Dermis blood vessel endothelial cell (primary cell): ENCODE measurements around the gene MYL7. TPM values are rescaled to one million over a fixed set of nuclear protein-coding genes. Genes with fewer than 3 reads are reported as not detected.
"Not testable (repeated sequence)": the region's sequence is repeated elsewhere in the genome, so short reads cannot be mapped to it uniquely, and the experiment has no call there.

Source experiments
- DNase-seq: peaks from one replicate; pipeline ENCODE4 v3.0.0; 2010
- total RNA-seq: library from RNA; depleted of rRNA; stranded (reverse); fragments of >200 nt; gene quantifications from 2 replicates; pipeline ENCODE4 v1.2.3, GENCODE V29; 2014

The MYL7 gene
- total RNA-seq, 1 donor from 2014 or later: not detected

DNA sequence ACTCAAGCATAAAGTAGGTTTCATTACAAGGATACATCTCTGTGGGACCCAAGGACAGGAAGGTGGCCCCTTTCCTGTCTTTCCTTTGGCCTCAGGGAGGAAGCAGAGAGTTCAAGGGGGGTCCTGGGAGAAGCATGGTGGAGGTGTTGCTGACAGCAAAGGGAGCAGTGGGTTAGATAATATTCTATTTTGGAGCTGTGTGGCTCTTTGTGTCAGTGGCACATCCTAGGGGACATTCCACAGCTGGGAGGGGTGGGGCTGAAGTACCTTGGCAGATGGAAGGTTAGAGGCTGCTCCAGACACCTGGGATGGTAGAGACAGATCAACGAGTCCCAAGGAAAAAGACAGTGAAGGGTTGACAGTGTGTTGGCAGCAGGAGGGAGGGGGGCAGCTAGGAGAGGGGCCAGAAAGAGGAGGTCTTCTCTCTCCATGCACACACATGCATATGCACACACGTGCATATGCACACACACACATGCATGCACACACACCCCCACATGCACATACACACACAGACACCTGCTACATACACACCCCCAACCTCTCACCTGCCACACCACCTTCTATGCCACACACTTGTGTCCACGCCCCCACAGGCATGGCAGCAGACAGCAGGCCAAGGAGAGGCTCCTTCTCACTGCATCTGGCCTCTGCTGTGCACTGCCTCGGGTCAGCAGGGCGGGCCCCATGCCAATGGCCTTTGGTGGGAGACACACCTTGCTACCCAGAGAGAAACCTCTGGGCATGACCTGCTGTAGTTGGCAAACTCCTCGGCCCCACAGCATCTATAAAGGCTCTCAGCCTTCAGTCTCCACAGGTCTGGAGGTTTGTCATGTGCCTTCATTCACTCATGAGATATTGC is 12.2 kb downstream of the MYL7 start:
- DNase-seq: no peak

DNA sequence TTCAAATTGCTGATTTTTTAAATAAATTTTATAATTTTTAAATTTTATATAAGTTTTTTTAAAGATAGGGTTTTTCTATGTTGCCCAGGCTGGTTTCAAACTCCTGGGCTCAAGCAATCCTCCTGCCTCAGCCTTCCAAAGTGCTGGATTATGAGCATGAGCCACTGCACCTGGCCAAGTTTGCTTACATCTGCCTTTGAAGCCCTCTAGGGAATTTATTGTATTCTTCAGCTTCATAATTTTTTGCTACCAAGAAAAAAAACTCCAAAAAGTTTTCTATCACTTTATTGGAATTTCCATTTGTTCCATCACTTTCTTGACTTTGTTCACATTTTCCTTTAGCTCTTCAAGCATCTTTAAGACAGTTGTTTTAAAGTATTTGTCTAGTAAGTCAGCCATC is 14.0 kb downstream of the MYL7 start:
- no peak for DNase-seq

DNA sequence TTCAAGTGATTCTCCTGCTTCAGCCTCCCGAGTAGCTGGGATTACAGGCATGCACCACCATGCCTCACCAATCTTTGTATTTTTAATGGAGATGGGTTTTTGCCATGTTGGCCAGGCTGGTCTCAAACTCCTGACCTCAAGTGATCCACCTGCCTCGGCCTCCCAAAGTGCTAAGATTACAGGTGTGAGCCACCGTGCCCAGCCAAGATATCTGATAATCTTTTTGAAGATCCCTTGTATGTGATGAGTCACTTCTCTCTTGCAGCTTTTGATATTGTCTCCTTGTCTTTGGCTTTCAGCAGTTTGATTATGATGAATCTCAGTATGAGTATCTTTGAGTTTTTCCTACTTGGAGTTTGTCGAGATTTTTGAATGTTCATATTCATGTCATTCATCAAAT is 14.6 kb downstream of the MYL7 start:
- not testable (repeated sequence) for DNase-seq

DNA sequence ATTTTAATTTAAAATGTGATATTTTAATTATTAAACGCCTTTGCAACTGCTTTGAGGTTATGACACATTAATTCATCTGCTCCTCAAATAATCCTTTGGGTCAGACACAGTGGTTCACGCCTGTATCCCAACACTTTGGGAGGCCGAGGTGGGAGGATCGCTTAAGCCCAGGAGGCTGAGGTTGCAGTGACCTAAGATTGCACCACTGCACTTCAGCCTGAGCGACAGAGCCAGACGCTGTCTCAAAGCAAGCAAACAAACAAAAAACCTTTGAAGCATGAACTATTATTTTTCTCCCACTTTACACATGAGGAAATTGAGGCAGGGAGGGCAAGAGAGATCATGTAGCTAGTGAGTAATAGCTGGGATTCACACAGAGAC is 16.3 kb downstream of the MYL7 start:
- no peak for DNase-seq

DNA sequence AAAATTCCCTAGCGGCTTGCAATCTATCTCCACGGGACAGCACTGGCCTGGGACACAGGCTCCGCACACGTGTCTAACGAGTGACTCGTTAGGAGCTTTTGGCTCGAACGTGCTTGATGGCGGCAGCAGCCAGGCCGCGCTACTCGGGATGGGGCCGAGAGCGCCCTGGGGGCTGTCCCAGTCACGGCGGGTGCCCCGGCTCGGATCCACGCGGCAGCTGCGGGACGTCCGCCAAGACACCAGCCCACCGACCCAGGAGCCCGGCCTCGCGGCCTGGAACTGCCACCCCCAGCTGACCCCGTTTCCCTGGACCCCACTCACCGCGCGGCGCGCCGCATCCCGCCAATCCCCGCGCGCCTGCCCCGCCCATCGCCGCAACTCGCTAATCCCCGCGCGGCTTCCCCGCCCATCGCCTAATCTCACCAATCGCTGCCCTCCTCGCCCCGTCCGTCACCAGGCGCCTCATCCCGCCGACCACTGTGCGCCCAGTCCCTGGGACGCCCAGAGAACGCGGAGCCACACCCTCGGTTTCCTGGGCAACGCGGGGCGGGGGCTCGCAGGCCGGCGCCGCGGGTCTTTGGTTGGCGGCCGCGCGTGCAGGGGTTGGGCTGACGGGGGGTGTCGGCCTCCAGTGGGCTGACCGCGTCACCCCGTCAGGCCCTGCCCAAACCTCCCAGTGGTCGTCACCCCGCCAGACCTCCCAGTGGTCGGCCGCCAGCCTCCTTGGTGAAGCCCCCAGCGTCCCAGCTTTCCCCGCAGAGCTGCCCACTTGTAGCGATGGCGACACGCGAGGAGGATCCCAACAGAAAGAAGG is 17.7 kb downstream of the MYL7 start, which contains the start of gene POLD2:
TSS of gene POLD2 (minus strand) at position 359 of the 814 bp plus-strand sequence. CDS start 1,495 bp downstream, outside the sequence.
- DNase-seq: peak; percentile 98

DNA sequence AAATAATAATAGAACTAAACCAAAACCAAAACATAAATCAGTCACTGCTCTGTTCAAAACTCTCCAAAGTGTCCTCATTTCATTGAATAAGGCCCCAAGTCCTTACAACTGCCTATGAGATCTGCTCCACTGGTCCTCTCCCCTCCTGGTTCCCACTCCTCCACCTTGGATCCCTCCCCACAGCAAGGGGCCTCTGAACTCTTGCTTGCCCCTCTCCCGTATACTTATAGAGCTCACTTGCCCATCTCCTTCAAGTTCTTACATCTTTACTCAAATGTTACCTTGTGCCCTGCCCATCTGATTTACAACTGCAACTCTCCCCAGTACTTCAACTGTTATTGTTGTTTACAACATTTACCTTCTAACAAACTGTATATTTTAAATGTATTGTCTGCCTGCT is 18.6 kb downstream of the MYL7 start:
- no peak for DNase-seq

DNA sequence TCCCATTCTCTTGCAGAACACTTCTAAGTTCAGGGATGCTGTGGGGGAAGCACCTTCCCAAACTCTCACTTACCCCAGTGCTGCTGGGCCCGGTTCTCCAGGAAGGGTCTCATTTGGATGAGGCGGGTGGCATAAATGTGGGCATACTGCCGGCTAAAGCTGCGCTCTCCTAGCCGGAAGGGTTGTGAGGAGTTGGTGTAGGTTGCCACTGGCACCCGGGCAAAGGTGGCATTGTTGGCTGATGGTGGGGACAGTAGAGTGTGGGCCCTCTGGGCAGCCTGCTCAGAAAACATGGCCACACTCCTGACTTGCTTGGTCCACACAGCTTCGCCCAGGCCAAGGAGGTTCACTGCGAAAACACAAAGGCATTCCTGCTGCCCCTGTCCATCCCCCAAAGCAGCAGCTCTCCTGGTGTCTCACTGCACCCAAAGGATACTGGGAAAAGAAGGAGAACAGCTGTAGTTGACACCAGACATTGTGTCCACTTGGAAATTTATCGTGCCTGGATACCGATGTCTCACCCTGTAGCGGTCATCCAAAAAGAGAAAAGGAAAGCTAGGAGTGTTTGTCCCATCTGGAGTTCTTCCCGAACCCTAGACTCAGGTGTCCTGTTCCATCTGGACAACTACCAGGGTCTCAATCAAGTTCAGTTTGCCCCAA is 19.2 kb downstream of the MYL7 start:
- DNase-seq: no peak

DNA sequence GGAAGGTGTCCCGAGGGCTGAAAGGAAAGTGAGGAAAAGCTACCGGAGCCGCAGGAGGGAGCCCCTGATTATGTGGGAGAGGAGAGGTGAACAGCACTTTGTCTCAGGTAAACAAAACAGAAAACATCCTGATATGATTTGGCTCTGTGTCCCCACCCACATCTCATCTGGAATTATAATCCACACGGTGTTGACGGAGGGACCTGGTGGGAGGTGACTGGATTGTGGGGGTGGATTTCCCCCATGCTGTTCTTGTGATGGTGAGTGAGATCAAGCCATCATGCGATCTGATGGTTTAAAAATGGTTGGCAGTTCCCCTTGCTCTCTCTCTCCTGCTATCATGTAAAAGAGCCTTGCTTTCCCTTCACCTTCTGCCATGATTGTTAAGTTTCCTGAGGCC is 20.7 kb downstream of the MYL7 start:
- no peak for DNase-seq

DNA sequence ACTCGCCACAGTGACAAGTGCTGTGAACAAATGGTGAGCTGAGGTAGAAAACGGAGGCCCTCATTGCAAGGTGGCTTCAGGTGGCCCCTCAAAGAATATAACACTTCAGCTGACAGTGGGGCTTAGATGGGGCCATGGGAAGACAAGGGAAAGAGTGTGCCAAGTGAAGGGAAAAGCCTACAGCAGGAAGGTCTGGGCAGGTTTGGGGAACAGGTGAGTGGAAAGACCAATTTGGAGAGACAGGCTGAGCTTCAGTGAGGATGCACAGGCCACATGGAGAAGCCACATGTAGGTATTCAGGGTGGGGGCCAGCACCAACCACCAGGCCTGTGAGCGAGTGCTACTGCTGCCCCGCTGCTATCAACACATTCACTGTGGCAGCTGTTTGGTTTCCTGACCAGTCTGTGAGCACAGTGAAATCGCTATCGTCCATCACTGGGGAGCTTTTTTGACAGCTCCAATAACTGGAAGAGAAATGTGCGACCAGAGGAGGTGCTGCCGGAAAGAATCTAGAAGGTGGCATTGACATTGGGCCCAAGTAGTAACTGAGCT is 21.2 kb downstream of the MYL7 start:
- DNase-seq: no peak

DNA sequence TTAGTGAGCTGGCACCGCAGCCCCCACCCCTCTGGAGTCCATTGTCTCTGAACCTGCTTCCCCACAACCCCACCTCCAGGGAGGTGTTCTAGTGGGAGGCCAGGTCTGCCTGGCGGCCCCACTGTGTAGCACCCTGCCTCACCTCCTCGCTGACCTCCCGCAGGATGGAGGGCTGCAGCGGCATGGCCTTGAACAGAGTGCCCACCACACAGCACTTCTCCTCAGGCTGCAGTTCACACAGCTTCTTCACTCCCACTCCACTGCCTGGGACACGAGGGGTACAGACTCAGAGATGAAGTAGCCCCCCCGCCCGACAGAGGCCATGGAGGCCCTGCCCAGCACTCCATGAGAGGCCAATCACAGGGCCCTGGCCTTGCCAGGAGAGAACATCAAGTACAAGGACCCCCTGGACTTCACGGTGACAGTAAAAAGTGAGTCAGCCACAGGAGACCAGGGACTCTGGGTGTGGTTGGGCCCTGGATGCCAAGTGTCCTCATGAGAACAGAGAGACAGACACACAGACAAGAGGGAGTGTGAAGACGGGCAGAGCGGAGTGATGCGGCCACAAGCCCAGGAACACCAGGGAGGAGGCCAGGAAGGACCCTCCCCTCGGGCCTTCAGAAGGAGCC is 23.2 kb downstream of the MYL7 start:
- DNase-seq: no peak

DNA sequence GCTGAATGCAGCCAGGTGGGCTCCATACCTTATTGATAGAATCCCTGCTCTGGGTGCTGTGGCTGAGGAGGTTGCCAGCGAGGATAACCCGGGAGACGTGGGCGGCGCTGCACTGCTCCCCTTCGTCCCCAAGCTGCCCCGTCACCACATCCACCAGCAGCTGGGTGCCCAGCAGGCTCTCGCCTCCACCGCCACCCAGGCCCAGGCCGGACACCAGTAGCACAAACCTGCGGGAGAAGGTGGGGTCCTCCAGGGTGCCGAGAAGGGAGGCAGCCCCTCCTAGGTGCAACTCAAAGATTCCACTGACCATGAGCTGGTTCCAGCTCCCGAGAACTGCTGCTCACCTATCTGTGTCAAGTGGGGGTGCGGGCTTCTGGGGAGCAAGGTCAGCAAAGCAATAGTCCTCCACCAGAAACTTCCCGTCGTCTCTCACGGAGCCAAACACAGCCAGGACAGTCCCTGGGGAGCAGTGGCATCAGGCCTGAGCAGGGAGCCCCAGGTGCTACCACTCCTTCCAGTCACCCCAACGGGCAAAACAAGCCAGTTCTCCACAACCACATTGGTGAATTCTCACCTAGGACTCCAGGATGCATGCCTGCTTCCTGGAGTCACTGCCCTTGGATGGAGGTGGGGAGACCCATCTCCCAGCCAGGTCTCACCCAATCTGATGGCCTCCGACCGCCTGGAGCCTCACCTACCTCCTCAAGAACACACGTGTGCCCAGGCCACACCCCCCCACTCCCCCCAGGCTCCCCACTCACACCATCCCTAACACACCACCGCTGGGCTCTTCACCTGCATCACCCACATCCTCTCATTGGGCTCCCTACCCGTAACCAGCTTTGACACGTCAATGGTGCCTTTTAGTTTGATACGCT is 24.1 kb downstream of the MYL7 start:
- DNase-seq: no peak

DNA sequence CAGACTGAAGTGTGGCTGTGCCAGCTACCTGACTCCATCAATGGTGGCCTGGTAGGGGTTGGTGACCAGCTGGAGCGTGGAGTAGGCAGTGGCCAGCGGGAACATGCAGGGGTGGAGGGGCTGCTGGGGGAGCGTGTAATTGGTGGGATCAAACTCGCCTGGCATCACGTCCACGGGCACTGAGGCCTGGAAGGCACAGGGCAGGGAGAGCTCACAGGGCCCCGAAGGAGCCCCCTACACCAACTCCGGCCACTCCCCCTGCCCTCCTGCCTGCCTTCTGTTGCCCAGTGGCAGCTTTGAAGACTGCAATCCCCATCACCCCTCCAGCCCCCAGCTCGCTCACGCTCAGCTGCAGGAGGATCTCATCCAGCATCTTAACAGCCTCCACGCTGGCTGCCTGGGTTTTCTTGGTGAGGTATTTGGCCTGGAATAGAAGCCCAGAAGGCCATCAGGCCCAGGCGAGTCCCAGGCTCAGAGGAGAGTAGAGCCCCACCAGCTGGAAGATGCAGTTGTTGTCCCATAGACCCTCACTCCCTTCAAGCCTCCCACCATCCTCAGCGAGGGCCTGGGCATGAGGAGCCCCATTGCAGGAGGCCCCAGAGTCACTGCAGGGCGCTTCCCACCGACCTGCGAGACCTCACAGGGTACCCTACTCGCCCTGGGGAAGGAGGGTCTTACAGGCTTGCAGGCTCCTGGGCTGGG is 24.9 kb downstream of the MYL7 start:
- DNase-seq: no peak

DNA sequence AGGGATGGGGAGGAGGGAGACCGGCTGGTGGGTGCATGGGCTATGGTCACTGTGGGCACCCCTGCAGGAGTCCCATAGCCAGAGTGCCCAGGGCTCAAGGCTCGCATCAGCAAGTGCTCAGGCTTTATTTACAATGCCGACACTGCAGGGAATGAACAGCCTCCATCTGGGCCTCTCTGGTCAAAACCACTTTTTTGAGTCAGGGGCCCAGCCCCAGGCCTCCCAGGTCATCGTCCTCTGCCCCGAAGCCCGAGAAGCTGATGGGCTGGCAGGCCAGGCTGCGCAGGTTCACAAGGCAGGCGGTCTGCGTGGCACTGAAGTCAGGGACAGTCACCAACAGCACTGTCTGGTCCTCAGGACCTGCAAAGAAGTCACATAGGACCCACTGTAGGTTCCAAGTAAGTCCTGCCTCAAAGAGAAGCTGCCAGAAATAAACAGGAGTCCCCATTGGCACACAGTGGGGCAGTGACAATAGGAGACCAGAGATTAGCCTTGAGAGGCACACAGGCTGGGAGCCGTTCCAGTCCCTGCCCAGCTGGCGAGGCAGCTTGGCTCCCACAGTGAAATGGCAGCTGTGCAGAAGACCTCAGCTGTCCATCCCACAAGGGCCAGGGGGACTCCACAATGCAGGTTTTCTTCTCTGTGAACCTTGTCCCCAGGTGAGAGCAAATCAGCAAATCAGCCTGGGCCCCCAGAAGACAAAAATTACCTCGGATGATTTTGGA is 26.4 kb downstream of the MYL7 start:
- no peak for DNase-seq

DNA sequence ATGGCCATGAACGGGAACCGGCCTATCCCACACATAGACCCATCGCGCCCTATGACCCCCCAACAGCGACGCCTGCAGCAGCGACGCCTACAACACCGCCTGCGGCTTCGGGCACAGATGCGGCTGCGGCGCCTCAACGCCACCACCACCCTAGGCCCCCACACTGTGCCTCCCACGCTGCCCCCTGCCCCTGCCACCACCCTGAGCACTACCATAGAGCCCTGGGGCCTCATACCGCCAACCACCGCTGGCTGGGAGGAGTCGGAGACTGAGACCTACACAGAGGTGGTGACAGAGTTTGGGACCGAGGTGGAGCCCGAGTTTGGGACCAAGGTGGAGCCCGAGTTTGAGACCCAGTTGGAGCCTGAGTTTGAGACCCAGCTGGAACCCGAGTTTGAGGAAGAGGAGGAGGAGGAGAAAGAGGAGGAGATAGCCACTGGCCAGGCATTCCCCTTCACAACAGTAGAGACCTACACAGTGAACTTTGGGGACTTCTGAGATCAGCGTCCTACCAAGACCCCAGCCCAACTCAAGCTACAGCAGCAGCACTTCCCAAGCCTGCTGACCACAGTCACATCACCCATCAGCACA is 27.3 kb downstream of the MYL7 start:
- DNase-seq: no peak

DNA sequence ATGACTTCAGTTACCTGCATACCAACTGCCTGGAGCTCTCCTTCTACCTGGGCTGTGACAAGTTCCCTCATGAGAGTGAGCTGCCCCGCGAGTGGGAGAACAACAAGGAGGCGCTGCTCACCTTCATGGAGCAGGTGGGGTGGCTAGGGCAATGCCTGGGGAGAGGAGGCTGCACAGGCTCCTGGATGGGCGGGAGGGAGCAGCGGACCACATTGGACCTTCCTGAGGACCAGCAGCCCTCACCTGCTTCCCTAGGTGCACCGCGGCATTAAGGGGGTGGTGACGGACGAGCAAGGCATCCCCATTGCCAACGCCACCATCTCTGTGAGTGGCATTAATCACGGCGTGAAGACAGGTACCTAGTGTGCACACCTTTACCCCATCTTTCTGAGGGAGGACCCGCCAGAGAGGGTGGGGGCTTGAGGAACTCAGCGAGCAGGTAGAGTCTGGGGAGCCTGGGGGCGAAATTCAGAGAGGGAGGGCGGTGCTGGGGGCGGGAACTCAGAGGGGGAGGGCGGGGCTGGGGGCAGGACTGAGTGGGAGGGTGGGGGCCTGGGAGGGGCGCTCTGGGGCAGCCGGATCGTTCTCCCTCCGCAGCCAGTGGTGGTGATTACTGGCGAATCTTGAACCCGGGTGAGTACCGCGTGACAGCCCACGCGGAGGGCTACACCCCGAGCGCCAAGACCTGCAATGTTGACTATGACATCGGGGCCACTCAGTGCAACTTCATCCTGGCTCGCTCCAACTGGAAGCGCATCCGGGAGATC is 28.0 kb downstream of the MYL7 start:
- no peak for DNase-seq

DNA sequence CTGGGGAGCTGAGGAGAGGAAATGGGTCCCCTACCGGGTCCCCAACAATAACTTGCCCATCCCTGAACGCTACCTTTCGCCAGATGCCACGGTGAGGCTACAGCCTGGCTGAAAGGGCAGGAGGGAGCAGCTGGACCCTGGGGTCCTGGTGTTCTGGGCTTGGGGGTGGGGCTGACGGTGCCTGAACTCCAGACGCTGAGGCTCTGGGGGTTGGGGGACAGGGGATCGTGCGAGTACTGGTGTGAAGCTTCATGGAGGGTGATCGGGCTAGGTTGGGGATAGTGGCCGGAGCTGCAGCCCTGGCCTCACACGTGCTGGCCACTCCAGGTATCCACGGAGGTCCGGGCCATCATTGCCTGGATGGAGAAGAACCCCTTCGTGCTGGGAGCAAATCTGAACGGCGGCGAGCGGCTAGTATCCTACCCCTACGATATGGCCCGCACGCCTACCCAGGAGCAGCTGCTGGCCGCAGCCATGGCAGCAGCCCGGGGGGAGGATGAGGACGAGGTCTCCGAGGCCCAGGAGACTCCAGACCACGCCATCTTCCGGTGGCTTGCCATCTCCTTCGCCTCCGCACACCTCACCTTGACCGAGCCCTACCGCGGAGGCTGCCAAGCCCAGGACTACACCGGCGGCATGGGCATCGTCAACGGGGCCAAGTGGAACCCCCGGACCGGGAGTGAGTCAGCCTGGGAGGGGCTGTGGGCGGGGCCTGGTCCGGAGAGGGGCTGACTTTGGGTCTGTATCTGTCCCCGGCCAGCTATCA is 28.7 kb downstream of the MYL7 start:
- no peak for DNase-seq

DNA sequence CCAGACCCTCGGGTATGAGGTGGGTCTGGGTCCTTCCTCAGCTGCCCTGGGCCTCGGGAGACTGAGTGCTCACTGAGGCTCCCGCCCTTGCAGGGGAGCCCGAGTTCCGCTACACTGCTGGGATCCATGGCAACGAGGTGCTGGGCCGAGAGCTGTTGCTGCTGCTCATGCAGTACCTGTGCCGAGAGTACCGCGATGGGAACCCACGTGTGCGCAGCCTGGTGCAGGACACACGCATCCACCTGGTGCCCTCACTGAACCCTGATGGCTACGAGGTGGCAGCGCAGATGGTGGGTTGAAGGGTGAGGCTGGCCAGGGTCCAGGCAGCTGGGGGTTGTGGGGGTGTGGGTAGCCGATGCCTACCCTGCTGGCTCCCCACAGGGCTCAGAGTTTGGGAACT is 29.4 kb downstream of the MYL7 start:
- DNase-seq: no peak
